Ectodermal cell (in vitro differentiated cells): ENCODE results near the gene SLC18A3.

Experiments used
- H3K27ac ChIP-seq: 2 replicates; pipeline ENCODE4 v1.7.0; 2013; ENCODE audit warnings: mild to moderate bottlenecking, low read depth, low read length; ENCODE audit not compliant: insufficient read depth, poor library complexity, severe bottlenecking
- H3K27me3 ChIP-seq: 2 replicates; pipeline ENCODE4 v1.7.0; 2013; ENCODE audit warnings: mild to moderate bottlenecking, low read length; ENCODE audit not compliant: insufficient read depth, control insufficient read depth, poor library complexity, severe bottlenecking
- H3K36me3 ChIP-seq: one replicate; pipeline ENCODE4 v1.7.0; 2013; ENCODE audit warnings: low read length; ENCODE audit not compliant: control insufficient read depth, insufficient read depth
- H3K4me1 ChIP-seq: one replicate; pipeline ENCODE4 v1.7.0; 2013; ENCODE audit warnings: low read length; ENCODE audit not compliant: control insufficient read depth, insufficient read depth
- H3K4me3 ChIP-seq: 2 replicates; pipeline ENCODE4 v1.7.0; 2013; ENCODE audit warnings: low read depth, low read length, control low read depth; ENCODE audit not compliant: insufficient read depth
- H3K9me3 ChIP-seq: 2 replicates; pipeline ENCODE4 v1.7.0; 2013; ENCODE audit warnings: mild to moderate bottlenecking, low read length, moderate library complexity; ENCODE audit not compliant: control insufficient read depth
- WGBS, 2 experiments: methylation state at CpG; one replicate each; pipeline ENCODE4 v1.1.7; 2013; ENCODE audit warnings: missing lambda C conversion rate in 2 of 2; 5-methylcytosine and 5-hydroxymethylcytosine counted together

Gene SLC18A3

GRCh38 chr10:49595713-49596492, 14.2 kb upstream of the SLC18A3 start:
- Histone ChIP-seq H3K27me3 (no peaks in the 10 kb centered on the region), H3K4me1 (no peaks in the 10 kb centered on the region), H3K36me3 (no peaks in the 10 kb centered on the region), H3K4me3 (no peak overlapping the region), H3K27ac (no peak overlapping the region), H3K9me3 (no peaks in the 10 kb centered on the region)
- WGBS, 2 experiments, result 90 to 91% methylated on average over 13 of the region's 13 CpGs

GRCh38 chr10:49596493-49596809, 13.7 kb upstream of the SLC18A3 start:
- WGBS, 2 experiments, result 62 to 68% methylated on average over 3 of the region's 3 CpGs
- H3K27ac ChIP-seq, result no peak overlapping the region
- H3K4me1 ChIP-seq, result no peaks in the 10 kb centered on the region
- H3K27me3 ChIP-seq, result no peaks in the 10 kb centered on the region
- no peaks in the 10 kb centered on the region for H3K9me3 ChIP-seq
- H3K4me3 ChIP-seq, result no peak overlapping the region
- no peaks in the 10 kb centered on the region for H3K36me3 ChIP-seq

- no peaks in the 10 kb centered on the region for H3K36me3 ChIP-seq
- no peaks in the 10 kb centered on the region for H3K9me3 ChIP-seq
- WGBS, 2 experiments, result 90 to 93% methylated on average over 3 of the region's 3 CpGs
- H3K4me3 ChIP-seq, result no peak overlapping the region
- no peaks in the 10 kb centered on the region for H3K27me3 ChIP-seq
- H3K27ac ChIP-seq, result no peak overlapping the region
- H3K4me1 ChIP-seq, result no peaks in the 10 kb centered on the region
Measured at GRCh38 chr10:49596836-49597235, 13.3 kb upstream of the SLC18A3 start.

- 90 to 92% methylated on average over 11 of the region's 11 CpGs for WGBS, 2 experiments
- no peaks in the 10 kb centered on the region for H3K9me3 ChIP-seq
- no peaks in the 10 kb centered on the region for H3K4me1 ChIP-seq
- H3K27me3 ChIP-seq, result peaks cover 4% of the 10 kb centered on the region
- H3K4me3 ChIP-seq, result no peak overlapping the region
- no peak overlapping the region for H3K27ac ChIP-seq
- no peaks in the 10 kb centered on the region for H3K36me3 ChIP-seq
Measured at GRCh38 chr10:49597426-49598163, 12.5 kb upstream of the SLC18A3 start.

- H3K36me3 ChIP-seq, result no peaks in the 10 kb centered on the region
- no peaks in the 10 kb centered on the region for H3K4me1 ChIP-seq
- H3K9me3 ChIP-seq, result no peaks in the 10 kb centered on the region
- peaks cover 11% of the 10 kb centered on the region for H3K27me3 ChIP-seq
- no peak overlapping the region for H3K27ac ChIP-seq
- 86 to 90% methylated on average over 8 of the region's 8 CpGs for WGBS, 2 experiments
- no peak overlapping the region for H3K4me3 ChIP-seq
Measured at GRCh38 chr10:49598164-49598856, 11.8 kb upstream of the SLC18A3 start.

- Histone ChIP-seq H3K27ac (no peak overlapping the region), H3K4me1 (no peaks in the 10 kb centered on the region), H3K9me3 (no peaks in the 10 kb centered on the region), H3K27me3 (peaks cover 18% of the 10 kb centered on the region), H3K4me3 (no peak overlapping the region), H3K36me3 (no peaks in the 10 kb centered on the region)
- WGBS, 2 experiments, result 88 to 91% methylated on average over 4 of the region's 4 CpGs
Measured at GRCh38 chr10:49598986-49599385, 11.1 kb upstream of the SLC18A3 start.

- Histone ChIP-seq H3K36me3 (no peaks in the 10 kb centered on the region), H3K27me3 (peaks cover 23% of the 10 kb centered on the region), H3K4me1 (no peaks in the 10 kb centered on the region), H3K9me3 (no peaks in the 10 kb centered on the region), H3K27ac (no peak overlapping the region), H3K4me3 (no peak overlapping the region)
- 86 to 87% methylated on average over 3 of the region's 3 CpGs for WGBS, 2 experiments
Measured at GRCh38 chr10:49599546-49599945, 10.6 kb upstream of the SLC18A3 start.

- no peaks in the 10 kb centered on the region for H3K36me3 ChIP-seq
- H3K27ac ChIP-seq, result no peak overlapping the region
- no peak overlapping the region for H3K4me3 ChIP-seq
- H3K27me3 ChIP-seq, result peaks cover 24% of the 10 kb centered on the region
- WGBS, 2 experiments, result 92 to 94% methylated on average over 8 of the region's 8 CpGs
- H3K9me3 ChIP-seq, result no peaks in the 10 kb centered on the region
- H3K4me1 ChIP-seq, result no peaks in the 10 kb centered on the region
Measured at GRCh38 chr10:49600046-49600445, 10.1 kb upstream of the SLC18A3 start.

- no peaks in the 10 kb centered on the region for H3K4me1 ChIP-seq
- no peaks in the 10 kb centered on the region for H3K36me3 ChIP-seq
- H3K4me3 ChIP-seq, result no peak overlapping the region
- no peak overlapping the region for H3K27ac ChIP-seq
- H3K27me3 ChIP-seq, result peaks cover 28% of the 10 kb centered on the region
- H3K9me3 ChIP-seq, result no peaks in the 10 kb centered on the region
- 86 to 92% methylated on average over 4 of the region's 4 CpGs for WGBS, 2 experiments
Measured at GRCh38 chr10:49600781-49601400, 9.2 kb upstream of the SLC18A3 start.

GRCh38 chr10:49601857-49602256, 8.3 kb upstream of the SLC18A3 start:
- 90 to 92% methylated on average over 7 of the region's 7 CpGs for WGBS, 2 experiments
- no peaks in the 10 kb centered on the region for H3K4me1 ChIP-seq
- H3K4me3 ChIP-seq, result no peak overlapping the region
- H3K9me3 ChIP-seq, result no peaks in the 10 kb centered on the region
- no peaks in the 10 kb centered on the region for H3K36me3 ChIP-seq
- no peak overlapping the region for H3K27ac ChIP-seq
- H3K27me3 ChIP-seq, result peaks cover 38% of the 10 kb centered on the region
